DMS 273 (cell line): ENCODE data around the gene POU2F1.
A peak's percentile ranks its signal among the peaks of the same experiment; 100 is the strongest.
"Not testable (repeated sequence)": the region's sequence is repeated elsewhere in the genome, so short reads cannot be mapped to it uniquely, and the experiment has no call there.

Source experiments
- DNase-seq: peaks from one replicate; lab custom pipeline; 2025; ENCODE audit not compliant: unreplicated experiment; lab: John Stamatoyannopoulos, UW

Gene POU2F1

GRCh38 chr1:167230437-167230836, 9.8 kb downstream of the POU2F1 start:
- DNase-seq, result no peak

- no peak for DNase-seq
Measured at GRCh38 chr1:167231873-167232450, 11.3 kb downstream of the POU2F1 start.

DNA sequence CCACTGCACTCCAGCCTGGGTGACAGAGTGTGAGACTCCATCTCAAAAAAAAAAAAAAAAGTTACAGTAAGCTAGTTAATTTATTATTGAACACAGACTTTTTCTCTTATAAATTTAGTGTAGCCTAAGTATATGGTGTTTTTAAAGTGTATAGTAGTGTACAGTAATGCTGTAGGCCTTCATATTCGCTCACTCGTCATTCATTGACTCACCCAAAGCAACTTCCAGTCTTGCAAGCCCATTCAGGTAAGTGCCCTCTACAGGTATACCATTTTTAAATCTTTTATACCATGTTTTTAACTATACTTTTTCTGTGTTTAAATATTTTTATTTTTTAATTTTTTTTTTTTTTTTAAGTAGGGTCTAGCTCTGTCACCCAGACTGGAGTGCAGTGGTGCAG, 12.1 kb downstream of the POU2F1 start:
- no peak for DNase-seq

- DNase-seq, result no peak
Measured at GRCh38 chr1:167233373-167233772, 12.7 kb downstream of the POU2F1 start.

DNA sequence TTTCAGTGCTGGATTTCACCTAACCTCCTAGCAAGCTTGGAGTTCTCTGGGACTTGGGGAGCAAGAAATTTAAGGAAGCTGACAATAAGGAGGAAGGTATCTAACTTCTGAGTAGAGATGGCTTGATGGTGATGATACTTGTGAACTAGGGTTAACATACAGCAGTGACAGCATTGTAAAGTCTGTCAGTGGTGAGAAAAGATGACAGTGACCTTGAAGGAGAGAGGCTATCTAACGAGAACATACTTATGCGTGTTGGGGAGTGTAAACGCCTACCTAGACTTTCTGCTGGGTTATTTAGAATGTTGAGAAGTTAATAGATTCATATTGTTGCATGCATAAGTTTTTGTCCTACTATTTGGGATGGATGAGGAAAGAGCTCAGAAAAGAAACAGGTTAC, 16.3 kb downstream of the POU2F1 start:
- DNase-seq, result no peak

GRCh38 chr1:167238713-167239112, 18.0 kb downstream of the POU2F1 start:
- no peak for DNase-seq

DNA sequence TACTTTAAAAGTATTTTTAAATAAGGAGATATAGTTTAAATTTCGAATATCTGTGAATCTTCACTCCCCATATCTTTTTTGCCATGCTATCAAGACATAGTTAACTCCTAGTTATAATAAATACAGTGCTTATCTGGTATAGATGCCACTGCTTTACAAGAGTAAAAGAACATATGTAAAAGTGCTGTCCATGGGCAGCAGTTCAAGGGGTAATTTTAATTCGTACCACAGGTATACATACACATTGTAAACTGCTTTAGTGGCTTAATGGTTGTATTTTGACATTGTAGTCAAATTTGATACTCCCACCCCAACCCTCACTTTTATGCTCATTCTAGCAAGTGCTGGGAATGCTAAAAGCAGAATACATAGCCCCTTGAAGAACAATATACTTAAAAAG, 18.6 kb downstream of the POU2F1 start:
- no peak for DNase-seq

- no peak for DNase-seq
Measured at GRCh38 chr1:167244244-167244643, 23.6 kb downstream of the POU2F1 start.

DNA sequence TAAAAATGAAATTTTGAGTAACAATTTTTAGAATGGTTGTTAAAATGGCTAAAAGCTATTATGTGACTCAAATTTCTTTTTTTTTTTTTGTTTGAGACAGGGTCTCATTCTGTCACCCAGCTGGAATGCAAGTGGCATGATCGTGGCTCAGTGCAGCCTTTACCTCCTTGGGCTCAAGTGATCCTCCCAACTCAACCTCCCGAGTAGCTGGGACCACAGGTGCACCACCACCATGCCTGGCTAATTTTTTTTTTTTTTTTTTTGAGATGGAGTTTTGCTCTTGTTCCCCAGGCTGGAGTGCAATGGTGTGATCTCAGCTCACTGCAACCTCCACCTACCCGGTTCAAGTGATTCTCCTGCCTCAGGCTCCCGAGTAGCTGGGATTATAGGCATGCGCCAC, 24.5 kb downstream of the POU2F1 start:
- DNase-seq, result not testable (repeated sequence)

DNA sequence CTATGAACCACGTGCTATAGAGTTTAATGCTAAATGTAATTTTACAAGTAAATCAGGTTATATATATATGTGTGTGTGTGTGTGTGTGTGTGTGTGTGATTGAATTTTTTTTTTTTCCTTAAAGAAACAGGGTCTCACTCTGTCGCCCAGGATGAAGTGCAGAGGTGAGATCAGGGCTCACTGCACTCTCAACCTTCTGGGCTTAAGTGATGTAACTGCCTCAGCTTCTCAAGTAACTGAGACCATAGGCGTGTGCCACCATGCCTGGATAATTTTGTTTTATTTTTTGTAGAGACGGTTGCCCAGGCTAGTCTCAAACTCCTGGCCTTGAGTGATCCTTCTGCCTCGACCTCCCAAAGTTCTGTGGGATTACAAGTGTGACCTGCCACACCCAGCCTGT, 26.3 kb downstream of the POU2F1 start:
- no peak for DNase-seq

GRCh38 chr1:167247754-167248153, 27.1 kb downstream of the POU2F1 start:
- no peak for DNase-seq

GRCh38 chr1:167248707-167249642, 28.3 kb downstream of the POU2F1 start:
- DNase-seq, result no peak

- no peak for DNase-seq
Measured at GRCh38 chr1:167249702-167250101, 29.0 kb downstream of the POU2F1 start.

- no peak for DNase-seq
Measured at GRCh38 chr1:167250482-167250881, 29.8 kb downstream of the POU2F1 start.

DNA sequence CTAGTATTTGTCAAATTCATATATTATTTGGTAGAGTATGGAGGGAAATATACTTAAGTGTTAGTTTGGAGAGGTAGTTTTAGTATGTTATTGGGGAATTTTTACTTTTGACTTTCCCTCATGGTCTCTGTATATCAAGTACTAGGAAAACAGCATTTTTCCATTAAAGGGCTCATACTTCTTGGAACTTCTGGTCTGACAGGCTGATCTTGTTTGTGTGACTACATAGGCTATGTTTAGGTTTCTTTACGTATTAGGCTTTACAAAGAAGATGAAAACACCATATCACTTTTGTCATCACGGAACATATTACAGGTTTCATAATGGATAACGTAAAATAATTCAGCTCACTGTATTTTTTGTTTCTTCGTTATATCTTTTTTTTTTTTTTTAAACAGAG, 30.8 kb downstream of the POU2F1 start:
- DNase-seq, result no peak

DNA sequence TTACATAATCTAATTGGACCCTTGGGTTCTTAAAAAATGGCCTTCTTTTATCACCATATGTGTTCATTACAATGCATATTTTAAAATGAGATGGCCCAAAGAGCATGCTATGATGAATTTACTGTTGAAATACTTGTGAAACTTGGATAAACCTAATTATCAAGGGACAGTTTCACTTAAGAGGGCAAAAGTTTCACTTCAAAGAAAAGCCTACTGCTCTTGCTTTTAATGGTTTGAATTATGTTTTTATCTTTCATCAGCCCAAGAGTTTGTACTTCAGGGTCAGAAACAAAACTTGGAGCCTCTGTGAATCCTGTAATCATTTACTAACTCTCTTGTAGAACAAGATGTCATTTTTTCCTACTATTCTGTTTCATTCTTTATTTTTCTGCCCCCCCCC, 32.3 kb downstream of the POU2F1 start:
- DNase-seq, result no peak

- DNase-seq, result peak; percentile 42
Measured at GRCh38 chr1:167258858-167259257, 38.2 kb downstream of the POU2F1 start.

DNA sequence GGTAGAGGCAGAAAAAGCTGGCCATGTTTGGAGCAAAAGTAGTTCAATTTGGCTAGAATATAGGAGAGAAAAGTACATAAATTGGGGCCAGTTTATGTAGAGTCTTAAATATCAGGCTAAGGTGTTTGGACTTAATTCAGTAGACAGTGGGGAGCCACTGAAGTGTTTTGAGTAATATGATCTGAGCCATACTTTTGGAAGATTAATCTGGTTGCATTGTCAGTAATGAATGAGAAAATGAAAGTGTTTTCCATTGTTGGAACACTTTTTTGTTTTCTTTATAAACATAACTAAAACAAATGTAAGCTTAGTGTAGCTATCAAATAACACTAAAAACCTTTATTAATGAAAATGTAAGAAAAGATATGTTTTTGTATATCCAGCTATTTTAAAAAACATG, 42.1 kb downstream of the POU2F1 start:
- DNase-seq, result peak; percentile 24

DNA sequence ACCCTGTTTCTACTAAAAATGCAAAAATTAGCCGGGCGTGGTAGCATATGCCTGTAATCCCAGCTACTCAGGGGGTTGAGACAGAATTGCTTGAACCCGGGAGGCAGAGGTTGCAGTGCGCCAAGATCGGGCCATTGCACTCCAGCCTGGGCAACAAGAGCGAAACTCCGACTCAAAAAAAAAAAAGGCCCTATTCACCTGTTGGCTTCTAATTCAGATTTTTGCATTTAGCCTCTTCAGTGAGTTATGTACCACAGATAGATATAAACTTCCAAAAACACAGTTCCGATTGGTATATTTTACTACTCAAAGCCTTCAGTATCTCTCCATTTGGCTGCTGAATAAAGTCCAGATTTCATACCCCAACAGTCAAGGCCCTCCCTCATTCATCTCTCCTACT, 42.7 kb downstream of the POU2F1 start:
- no peak for DNase-seq

- DNase-seq, result no peak
Measured at GRCh38 chr1:167263819-167264464, 43.3 kb downstream of the POU2F1 start.

GRCh38 chr1:167266965-167267364, 46.3 kb downstream of the POU2F1 start:
- no peak for DNase-seq

DNA sequence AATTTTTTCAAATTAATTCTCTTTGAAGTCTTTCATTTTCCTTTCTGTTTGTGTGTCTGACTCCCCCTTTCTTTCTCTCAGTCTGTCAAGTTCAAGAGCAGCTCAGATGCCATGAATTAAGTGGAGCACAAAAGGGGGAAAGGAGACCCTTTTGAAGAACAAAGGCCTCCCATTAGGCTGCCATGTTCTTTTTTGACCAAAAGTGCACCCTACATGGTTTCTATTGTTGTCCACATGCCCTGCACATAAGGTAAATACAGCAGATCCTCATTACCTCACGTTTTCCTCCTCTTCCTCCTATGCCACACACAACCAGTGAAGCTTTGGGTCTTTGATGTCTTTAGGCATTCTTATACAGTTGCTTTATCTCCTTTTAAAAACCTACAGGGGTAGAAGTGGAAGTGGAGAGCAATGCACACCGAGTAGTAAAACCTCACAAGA, 47.7 kb downstream of the POU2F1 start:
- DNase-seq, result no peak
